Measurements from ENCODE around the gene TESK2. TPM values are rescaled to one million over a fixed set of nuclear protein-coding genes. Genes with fewer than 3 reads are reported as not detected.
"Not testable (repeated sequence)": the region's sequence is repeated elsewhere in the genome, so short reads cannot be mapped to it uniquely, and the experiment has no call there.

TESK2 gene
- 1.9 TPM for total RNA-seq

GRCh38 chr1:45490626-45491486, at the start of gene TESK2:
TSS of gene TESK2 (minus strand) at chr1:45491163. CDS start at chr1:45457785, 33,378 bp downstream.
- peak; percentile 98 for DNase-seq

GRCh38 chr1:45536886-45537285, 45.9 kb upstream of the TESK2 start:
- no peak for DNase-seq

- DNase-seq, result no peak
Measured at GRCh38 chr1:45535988-45536766, 45.2 kb upstream of the TESK2 start.

GRCh38 chr1:45531873-45532272, 40.9 kb upstream of the TESK2 start:
- no peak for DNase-seq

- no peak for DNase-seq
Measured at GRCh38 chr1:45530632-45531135, 39.7 kb upstream of the TESK2 start.

- no peak for DNase-seq
Measured at GRCh38 chr1:45526135-45526644, 35.2 kb upstream of the TESK2 start.

GRCh38 chr1:45523975-45524374, 33.0 kb upstream of the TESK2 start:
- DNase-seq, result not testable (repeated sequence)

GRCh38 chr1:45523516-45523915, 32.6 kb upstream of the TESK2 start:
- not testable (repeated sequence) for DNase-seq

- DNase-seq, result no peak
Measured at GRCh38 chr1:45522324-45523104, 31.6 kb upstream of the TESK2 start.

GRCh38 chr1:45521413-45522323, 30.7 kb upstream of the TESK2 start, which contains the start of gene PRDX1:
TSS of gene PRDX1 (minus strand) at chr1:45521884. CDS start at chr1:45519043, 2,841 bp downstream.
- peak; percentile 96 for DNase-seq

GRCh38 chr1:45519774-45520173, 28.8 kb upstream of the TESK2 start:
- not testable (repeated sequence) for DNase-seq

GRCh38 chr1:45518910-45519309, 27.9 kb upstream of the TESK2 start:
- DNase-seq, result no peak

GRCh38 chr1:45518366-45518765, 27.4 kb upstream of the TESK2 start:
- not testable (repeated sequence) for DNase-seq

GRCh38 chr1:45516465-45516864, 25.5 kb upstream of the TESK2 start:
- DNase-seq, result no peak

GRCh38 chr1:45516036-45516435, 25.1 kb upstream of the TESK2 start:
- DNase-seq, result no peak

- DNase-seq, result not testable (repeated sequence)
Measured at GRCh38 chr1:45513532-45514260, 22.7 kb upstream of the TESK2 start.

- DNase-seq, result peak; percentile 14
Measured at GRCh38 chr1:45512641-45513054, 21.7 kb upstream of the TESK2 start.

GRCh38 chr1:45510972-45511527, 20.1 kb upstream of the TESK2 start:
- no peak for DNase-seq

Measured in occipital lobe (tissue), 2 donors.